DMS153 treated with DMSO at 0.1 percent for 48 hours (cell line): ENCODE data around the gene HDC.

Experiments
- DNase-seq: peaks from one replicate; lab custom pipeline; 2025; ENCODE audit not compliant: unreplicated experiment; lab: John Stamatoyannopoulos, UW

Gene HDC

DNA sequence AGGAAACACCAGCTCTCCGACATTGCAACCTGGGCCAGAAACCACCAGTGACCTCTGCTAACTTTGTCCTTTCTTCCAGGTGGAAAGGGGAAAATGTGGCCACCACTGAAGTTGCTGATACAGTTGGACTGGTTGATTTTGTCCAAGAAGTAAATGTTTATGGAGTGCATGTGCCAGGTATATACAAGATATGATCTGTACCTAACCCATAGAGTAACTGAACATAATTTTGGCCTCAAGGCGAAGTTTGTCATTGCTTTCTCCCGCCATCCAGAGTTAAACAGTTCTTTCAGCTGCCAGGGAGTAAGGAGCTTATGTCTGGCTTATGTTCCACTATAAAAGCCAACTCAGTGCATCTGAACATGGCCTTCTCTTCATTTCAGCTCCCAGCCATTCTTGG lies 36.7 kb downstream of the HDC start:
- DNase-seq, result no peak

DNA sequence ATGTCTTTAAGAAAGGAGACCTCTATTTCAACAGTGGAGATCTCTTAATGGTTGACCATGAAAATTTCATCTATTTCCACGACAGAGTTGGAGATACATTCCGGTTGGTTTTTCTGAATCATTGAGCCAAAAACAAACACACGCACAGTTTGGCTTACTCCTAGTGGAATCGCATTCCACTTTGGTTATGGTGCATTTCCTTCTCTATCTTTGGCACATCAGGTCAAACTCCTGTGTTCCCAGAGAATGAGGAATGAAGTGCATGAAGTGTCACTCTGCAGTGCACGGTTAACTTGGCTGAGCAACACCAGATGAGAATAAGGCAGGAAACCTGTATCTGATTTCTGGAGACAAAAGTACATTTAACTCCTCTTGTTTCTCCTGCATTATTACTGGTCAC lies 38.5 kb downstream of the HDC start:
- no peak for DNase-seq

DNA sequence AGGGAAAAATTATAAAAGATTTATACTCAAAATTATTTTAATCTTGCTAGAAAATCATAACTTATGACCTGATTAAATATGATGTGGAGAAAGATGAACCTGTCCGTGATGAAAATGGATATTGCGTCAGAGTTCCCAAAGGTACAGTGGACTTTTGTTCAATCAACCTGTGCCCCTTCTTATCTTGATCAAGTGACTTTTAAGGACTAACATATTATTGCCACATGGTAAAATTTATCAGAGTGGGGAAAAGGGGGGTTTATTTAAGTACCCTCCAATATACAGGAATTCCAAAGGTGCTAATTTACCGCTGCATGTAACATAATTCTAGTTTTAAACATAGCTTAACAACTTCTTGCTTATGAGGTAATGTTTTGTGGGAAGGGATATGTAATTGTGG lies 39.6 kb downstream of the HDC start:
- no peak for DNase-seq

DNA sequence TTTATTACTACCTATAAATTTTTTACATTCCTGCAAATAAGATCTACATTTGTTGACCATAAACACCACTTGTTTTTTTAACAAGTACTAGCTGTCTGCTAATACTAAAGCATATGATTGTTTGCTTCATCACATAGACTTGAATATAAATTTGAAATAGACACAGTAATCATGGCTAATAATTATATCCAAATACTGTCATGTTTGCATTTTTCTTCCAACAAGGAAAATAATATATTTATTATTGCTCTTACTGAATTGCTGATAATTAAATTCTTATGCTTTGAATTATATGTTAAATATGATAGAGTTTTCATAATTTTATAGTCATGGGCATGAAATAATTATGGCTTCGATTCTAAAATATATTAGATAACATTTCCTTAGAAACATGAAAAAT lies 40.5 kb downstream of the HDC start:
- no peak for DNase-seq

DNA sequence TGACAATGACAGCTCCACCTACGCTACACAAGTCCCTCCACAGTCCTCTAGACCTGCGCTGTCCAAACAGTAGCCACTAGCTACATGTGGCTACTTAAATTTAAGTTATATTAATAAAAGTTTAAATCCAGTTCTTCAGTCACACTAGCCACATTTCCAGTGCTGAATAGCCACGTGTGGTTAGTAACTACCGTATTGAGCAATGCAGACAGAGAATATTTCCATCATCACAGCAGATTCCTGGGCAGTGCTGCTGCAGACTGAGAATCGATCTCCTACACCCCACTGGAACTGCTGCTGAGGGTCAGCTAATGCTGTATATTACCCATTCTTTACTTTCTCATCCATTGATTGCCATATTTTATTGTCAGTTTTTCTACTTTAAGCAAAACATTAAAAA lies 40.9 kb downstream of the HDC start:
- DNase-seq, result no peak

DNA sequence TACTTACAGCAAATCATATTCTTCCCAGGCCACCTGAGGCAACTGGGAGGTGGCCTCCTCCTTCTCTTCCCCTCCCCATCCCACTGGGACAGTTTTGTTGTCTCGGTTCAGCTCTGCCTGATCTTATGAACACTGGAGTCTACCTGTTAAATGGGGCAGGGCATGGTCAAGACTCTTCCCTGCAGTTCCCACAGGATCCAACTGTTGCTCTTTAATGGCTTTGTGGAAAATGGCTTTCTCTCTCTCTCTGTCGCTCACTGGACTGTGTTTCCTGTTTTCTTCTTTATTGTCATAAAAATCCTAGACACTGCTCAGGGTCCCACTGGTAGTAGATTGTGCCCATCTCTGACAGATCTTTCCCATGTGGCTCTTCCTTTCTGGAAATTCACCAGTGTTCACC lies 43.3 kb downstream of the HDC start:
- no peak for DNase-seq

DNA sequence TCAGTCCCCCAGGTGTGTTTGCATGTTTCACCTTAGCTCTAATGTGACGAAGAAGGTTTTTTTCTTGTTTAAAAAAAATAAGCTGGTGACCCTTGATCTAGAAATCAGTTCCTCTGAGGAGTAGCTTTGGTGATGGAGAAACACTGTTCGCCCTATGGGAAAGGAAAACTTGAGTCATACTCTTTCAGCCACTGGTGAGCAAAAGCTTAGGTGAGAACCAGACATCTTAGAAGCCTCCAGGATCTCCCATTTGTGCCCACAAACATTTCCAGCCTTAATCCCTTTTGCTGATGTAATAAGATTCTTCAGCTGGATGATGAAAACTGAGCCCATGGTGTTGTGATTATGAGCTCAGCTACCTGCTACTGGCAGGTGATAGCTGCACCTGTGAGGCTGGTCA lies 45.7 kb downstream of the HDC start:
- no peak for DNase-seq

DNA sequence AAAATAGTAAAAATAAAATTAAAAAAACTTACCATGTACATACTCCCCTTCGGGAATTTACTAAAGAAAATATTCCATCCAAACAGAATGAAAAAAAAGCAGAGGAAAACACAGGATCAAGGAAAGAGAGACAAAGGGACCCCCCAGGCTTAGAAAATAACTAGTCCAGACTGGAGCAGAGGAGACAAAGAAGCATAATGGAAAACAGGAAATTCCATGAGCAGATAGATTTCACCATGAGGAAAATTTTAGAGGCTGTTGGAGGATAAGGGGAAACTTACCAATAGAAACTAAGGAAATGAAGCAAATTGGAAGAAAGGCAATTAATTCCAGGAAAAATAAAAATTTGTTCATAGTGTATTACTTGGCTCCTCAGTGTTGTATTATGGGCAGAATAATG lies 46.8 kb downstream of the HDC start:
- no peak for DNase-seq

DNA sequence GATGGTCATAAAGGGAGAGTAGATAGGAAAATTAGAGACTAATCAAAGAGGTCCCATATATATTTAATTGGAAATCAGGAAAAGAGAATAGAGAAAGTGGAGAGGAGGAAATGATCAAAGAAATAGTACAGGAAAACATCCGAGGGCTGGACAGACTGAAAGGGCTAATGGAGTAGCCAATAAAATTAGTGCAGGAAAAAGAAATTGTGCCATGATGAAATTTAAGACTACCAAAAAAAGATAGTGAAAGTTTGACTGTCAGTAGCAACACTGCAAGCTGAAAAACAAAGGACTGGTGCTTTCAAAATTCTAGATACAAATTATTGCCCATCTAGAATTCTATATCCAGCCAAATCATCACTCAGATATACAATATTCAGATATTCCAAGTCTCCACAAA lies 47.2 kb downstream of the HDC start:
- no peak for DNase-seq

DNA sequence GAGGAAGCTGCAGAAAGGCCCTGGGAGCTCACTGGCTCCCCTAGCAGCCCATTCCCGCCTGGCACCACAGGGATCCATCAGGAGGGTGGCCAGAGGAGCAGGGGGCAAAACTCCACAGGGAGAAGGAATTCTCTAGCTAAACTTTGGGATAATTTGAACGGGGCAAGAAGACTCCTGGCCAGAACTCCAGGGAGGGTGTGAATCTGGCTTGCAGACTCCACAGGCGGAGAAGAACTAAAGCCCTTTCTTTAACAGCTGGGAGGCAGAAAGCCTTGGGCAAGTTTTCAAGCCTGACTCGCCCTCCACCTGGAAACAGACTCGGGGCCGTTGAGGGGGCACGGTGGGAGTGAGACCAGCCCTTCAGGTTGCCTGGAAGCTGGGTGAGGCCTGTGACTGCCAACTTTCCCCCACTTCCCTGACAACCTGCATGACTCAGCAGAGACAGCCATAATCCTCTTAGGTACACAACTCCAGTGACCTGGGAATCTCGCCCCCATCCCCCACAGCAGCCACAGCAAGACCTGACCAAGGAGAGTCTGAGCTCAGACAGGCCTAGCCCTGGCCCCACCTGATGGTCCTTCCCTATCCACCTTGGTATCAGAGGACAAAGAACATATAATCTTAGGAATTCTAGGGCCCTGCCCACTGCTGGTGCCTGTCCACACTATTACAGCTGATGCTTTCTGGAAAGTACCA lies 54.9 kb downstream of the HDC start:
- no peak for DNase-seq

DNA sequence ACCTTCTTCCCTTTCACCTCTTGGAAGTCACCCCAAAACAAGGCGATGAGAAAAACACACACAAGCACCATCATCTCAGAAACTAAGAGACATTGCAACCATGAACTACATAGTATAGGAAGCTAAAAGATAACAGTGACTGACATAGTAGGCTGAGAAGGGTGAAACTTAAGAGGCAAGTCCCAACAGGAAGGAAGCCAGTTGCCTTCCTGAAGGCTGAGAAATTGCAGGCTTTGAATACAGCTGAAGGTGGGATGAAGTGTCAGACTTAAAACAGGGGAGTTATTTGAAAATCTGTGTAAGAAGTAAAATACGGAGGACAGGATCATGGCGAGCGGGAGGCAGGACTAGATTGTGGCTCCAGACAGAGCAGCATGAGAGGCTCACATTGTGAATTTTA lies 55.7 kb downstream of the HDC start:
- DNase-seq, result no peak

DNA sequence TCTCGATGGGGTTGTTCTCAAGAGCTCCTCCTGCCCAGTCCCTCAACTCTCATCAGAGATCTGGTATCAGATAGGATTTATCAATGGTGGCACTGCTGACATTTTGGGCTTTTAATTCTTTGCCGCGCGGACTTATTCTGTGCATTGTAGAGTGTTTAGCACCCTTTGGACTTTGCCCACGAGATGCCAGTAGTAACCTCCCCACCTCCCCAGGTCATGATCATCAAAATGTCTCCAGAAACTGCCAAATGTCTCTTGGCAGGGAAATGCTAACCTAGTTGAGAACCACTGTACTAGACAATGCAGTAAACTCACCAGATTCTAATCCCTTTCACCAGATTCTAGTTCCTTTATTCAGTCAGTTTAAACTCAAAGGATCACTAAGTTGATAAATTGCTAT lies 59.5 kb downstream of the HDC start:
- DNase-seq, result no peak

DNA sequence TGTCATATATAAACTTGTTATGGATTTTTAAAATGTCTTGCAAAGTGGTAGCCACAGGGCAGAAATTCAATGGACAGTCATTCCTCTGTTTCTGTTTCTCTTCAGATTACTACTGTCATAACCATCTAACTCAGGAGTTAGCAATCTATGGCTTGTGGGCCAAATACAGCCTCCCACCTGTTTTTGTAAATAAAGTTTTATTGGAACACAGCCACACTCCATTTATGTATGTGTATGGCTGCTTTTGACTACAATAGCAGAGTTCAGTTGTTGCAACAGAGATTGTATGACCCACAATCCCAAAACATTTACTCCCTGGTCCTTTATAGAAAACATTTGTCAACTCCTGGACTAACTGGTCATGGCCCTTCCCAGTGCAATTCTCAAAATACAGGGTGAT lies 63.5 kb downstream of the HDC start:
- no peak for DNase-seq

DNA sequence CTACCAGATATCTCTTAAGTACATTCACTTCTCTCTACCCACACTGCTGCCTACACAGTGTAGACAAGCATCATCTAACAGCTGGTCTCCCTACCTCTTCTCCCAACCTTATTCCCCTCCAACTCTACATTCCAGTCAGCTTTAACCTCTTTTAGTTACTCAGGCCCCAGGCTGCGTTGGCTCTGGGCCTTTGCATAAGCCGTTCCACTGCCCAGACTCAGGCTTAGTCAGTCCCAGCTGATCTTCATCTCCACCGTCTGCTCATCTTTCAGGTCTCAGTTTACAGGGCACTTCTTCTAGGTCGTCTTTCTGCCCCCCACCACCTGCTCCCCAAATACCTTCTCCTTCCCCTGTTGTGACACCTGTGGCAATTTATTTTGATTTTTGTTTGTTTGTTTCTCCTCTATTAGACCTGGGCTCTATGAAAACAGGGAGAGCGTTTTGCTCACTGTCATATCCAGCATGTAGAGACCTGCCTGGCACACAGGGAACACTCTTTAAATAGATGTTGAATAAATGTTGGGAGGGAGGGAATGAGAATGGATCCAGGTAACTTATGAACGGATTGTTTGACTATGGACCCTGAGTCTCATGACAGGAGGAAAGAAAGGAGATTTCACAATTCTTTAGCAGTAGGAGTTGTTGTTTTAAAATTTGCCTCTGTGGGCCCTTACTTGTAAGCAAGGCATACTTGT lies 72.5 kb downstream of the HDC start:
- no peak for DNase-seq

DNA sequence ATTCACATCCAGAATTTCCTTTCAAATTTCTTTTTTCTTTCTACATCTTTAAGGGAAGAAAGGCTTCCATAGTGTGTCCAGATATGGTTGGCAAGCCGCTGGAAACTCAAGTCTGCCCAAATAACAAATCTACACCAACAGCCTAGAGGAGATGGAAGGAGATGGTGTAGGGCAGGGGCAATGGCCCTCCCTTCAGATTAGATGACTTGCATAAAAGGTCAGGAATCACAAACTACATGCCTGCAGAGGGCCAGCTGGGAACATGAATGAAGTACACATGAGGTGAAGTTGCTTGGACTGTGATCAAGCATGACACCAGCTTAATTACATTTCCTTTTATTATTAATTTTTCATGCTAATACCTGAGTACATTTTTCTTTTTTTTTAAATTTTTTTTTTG lies 73.4 kb downstream of the HDC start:
- no peak for DNase-seq
